K562 treated with DMSO at 1 percent for 48 hours (cell line): ENCODE results near the gene TFB2M. TPM values are rescaled to one million over a fixed set of nuclear protein-coding genes. Genes with fewer than 3 reads are reported as not detected.

ENCODE experiments used
- total RNA-seq: library from RNA; unstranded; fragments of 300-600 nt; gene quantifications from 2 replicates; pipeline ENCODE4 v1.2.3, GENCODE V29; 2022; ENCODE audit warnings: low replicate concordance; ENCODE audit errors: extremely low read depth

The TFB2M gene, protein sequence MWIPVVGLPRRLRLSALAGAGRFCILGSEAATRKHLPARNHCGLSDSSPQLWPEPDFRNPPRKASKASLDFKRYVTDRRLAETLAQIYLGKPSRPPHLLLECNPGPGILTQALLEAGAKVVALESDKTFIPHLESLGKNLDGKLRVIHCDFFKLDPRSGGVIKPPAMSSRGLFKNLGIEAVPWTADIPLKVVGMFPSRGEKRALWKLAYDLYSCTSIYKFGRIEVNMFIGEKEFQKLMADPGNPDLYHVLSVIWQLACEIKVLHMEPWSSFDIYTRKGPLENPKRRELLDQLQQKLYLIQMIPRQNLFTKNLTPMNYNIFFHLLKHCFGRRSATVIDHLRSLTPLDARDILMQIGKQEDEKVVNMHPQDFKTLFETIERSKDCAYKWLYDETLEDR
- total RNA-seq: not detected in 2 replicates

DNA sequence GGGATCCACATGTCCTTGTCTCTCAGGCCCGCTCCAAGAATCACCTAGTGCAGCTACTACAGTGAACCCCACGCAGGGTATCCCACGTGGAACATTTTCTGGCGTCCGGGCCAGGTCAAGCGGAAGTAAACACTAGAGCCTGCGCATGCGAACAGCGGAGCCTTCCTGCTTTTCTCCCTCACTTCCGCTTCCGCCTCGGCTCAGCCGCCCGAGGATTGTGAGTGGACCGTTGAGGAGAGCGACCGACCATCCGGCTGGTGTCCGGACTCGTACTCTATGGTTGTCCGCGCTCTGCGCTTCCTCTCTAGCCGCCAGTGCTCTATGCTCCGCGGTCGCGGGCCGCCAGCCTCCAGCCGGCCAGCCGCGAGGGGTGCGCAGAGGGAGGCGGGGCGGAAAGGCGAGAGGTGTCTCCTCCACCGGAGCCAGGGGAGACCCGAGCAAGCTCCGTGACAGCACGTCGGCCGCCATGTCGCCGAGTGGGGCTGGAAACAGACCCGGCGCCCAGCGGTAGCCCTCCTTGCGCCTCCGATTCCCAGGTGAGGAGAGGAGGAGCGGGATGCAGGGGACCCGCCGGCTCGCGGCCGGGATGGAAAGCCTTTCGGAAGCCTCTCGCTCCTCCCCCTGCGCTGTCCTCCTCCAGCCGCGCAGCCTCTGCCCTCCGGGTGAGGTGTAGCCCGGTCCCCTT is at the start of gene TFB2M, which contains the start of gene CNST:
Gene TFB2M (minus strand): TSS at position 134 of the 685 bp plus-strand sequence. CDS start 123 bp downstream, at position 11.
Gene CNST (plus strand): TSS at position 329 of the 685 bp plus-strand sequence. CDS start 25,107 bp downstream, outside the sequence.

DNA sequence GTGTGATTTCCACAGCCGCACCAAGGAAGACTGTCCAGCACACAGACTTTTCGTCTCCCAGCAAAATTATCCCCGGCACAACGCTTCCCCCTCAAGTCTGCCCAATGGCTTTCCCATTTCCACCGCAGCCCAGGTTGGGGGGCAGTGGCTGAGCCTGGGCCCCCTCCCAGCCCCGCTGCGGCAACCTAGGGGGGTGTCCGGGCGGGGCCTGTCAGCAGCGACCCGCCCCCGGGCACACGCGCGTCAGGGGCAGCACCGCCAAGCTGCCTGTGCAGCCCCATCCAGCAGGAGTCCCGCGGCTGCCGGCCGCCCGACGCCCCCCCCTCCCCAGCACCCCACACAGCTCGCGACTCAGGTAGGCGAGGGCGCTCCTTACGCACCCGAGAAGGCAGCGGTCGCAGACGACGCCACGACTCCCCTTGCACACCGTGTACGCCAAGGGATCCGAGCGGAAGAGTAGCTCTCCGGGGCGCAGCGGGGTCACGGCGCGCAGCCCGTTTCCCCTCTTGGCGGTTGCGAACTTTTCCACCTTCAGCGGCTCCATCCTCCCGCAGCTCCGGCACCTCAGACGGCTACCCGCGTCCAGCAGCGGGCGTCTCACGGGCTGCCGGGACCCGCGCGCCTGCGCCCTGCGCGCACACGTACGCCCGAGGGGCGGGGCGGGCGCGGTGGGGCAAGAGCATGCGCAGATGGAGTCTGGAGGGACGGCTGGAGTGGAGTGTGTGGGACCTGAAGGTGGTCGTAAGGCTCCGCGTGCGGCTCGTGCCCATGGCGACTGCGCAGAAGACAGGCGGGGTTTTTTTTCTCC is 59.2 kb downstream of the TFB2M start, which contains the start of gene SMYD3:
Gene SMYD3 (minus strand): TSS at position 606 of the 808 bp plus-strand sequence.

Other genes starting within 250 kb of the TFB2M start
- gene SMYD3, start 59.0 kb downstream of the TFB2M start, total RNA-seq: not detected in 2 replicates
- not detected in 2 replicates for gene CNST, start 195 bp upstream of the TFB2M start, total RNA-seq
- gene SCCPDH, start 158.1 kb upstream of the TFB2M start, total RNA-seq: not detected in 2 replicates